HG02852 (cell line): ENCODE data around the gene GZF1.
A peak's percentile ranks its signal among the peaks of the same experiment; 100 is the strongest.
"Not testable (repeated sequence)": the region's sequence is repeated elsewhere in the genome, so short reads cannot be mapped to it uniquely, and the experiment has no call there.

Experiments used
- ATAC-seq: cut with Tn5 transposase; IDR thresholded peaks from one replicate; pipeline ENCODE4 v1.9.1; 2021; ENCODE audit warnings: mild to moderate bottlenecking, moderate library complexity; ENCODE audit not compliant: unreplicated experiment

The GZF1 gene

GRCh38 chr20:23344336-23344735 is 17.6 kb upstream of the GZF1 start:
- ATAC-seq: no peak

DNA sequence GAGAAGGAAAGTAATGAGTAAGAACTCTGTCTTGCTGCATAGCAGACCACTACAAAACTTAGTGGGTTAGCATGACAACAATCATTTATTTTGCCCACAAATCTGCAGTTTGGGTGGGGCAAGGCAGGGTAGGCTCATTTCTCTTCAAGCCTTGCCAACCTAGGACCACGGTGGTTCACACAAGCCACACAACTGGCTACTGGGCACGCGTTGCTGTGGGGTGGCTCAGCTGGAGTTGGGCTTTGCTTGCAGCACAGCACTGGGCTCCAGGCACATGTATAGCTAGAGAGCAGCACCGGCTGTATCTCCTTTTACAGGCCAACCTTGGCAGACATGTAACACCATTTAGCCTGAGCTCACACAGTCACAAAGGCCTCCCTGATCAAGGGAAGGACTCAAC is 16.0 kb upstream of the GZF1 start:
- no peak for ATAC-seq

GRCh38 chr20:23347791-23348190 is 14.2 kb upstream of the GZF1 start:
- no peak for ATAC-seq

GRCh38 chr20:23348510-23348909 is 13.5 kb upstream of the GZF1 start:
- ATAC-seq: not testable (repeated sequence)

- ATAC-seq: peak; percentile 34
Measured at GRCh38 chr20:23349338-23350195, 12.4 kb upstream of the GZF1 start.

GRCh38 chr20:23350196-23350903 is 11.6 kb upstream of the GZF1 start, which contains the start of gene NXT1:
TSS of gene NXT1 (plus strand) at chr20:23350791. CDS start at chr20:23354042, 3,251 bp downstream.
- peak; percentile 80 for ATAC-seq

GRCh38 chr20:23350904-23351838 is 10.8 kb upstream of the GZF1 start:
- ATAC-seq: peak; percentile 23

GRCh38 chr20:23356203-23356602 is 5.8 kb upstream of the GZF1 start:
- ATAC-seq: no peak

DNA sequence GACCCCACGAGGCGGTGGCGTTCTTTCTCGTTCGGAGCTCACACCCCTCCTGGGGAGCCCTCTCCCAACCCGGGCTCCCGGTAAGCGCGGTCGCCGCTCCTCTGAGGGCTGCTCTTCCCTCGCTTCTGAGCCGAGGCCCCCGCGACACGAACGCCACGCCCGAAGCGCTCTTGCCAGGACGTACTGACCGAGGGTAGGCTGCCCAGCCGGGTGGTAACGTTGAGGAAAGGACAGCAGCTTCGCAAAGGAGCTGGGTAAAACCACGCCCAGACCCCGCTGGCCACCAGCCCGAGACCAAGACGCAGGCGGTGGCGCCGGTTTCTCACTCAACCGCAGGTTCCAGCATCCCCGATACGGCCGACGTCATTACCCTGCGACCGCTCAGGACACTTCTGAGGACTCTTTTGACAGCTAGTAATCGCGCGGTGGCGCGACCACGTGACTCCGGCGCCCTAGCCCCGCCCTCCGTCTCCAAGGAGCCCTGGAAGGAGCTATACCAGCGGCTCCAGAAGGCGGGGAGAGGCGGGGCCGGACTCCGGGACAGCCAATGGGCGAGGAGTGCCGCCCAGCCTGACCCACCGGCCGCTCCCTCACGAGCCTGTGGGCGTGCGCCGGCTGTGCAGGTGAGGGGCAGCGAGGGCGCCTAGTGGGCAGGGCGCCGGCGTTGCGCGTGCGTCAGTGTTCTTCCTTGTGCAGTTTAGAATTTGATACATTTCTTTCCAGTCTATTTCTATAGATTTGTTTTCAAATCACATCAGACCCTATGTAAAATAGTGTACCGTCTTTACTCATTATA is 4.0 kb upstream of the GZF1 start:
- ATAC-seq: peak; percentile 63

GRCh38 chr20:23358563-23358906 is 3.4 kb upstream of the GZF1 start:
- no peak for ATAC-seq

- ATAC-seq: no peak
Measured at GRCh38 chr20:23358923-23359593, 2.9 kb upstream of the GZF1 start.

DNA sequence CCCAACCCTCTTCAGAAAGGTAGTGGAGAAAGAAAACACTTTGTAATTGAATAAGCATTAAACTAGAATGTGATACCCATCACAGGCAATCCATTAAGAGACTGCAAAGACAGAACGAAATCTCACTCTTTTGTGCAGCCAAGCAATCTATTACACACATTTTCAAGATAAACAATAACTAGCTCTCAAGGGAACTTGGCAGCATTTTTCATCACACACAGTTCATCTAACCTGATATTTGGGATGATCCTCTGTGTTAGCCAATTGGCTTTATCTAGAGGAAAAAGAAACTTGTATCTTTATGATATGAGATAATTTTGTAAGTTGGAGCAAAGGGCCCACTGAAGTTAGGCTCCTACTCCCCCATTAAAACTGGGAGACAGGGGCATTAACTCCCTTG is 1.5 kb upstream of the GZF1 start:
- ATAC-seq: no peak

GRCh38 chr20:23361119-23361475 is 885 bp upstream of the GZF1 start:
- ATAC-seq: no peak

DNA sequence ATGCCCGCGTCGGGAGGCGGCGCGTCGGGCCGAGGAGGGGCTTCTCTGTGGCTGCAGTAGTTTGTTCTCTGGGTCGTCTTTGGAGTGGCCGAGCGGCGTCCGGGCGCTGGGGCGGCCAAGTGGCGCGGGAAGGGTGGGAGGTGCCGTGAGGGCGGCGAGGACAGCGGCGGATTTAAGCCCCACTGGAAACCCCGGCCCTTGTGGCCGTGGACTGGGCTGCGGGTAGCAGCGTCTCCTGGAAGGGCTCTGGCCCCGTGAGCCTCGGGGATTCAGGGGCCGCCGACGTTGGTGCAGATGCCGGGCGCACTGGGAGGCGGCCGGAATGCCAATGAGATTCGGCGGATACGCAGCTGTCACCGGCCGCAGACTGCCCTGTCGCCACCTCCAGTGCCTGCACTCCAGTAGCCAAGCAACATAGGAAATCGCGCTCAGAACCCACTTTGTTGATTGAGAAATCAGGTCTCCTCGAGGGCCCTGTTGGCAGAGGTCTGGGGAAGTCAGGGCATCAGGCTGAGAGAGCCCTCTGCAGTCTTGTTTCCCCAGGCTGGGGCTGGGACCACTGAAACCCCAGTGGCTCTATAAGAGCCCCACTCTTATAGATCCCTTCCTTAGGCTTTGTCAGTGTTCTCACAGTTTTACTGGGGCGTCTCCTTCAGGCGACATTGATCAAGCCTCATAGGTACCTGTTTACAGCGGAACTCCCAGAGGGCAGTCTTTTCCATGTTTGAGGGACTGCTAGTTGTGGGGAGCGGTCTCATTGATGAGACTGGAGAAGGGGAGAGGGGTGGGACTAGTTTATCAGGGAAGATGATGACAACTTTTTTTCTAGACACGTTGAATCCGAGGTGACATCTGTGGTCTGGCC is 642 bp downstream of the GZF1 start:
- ATAC-seq: peak; percentile 14

DNA sequence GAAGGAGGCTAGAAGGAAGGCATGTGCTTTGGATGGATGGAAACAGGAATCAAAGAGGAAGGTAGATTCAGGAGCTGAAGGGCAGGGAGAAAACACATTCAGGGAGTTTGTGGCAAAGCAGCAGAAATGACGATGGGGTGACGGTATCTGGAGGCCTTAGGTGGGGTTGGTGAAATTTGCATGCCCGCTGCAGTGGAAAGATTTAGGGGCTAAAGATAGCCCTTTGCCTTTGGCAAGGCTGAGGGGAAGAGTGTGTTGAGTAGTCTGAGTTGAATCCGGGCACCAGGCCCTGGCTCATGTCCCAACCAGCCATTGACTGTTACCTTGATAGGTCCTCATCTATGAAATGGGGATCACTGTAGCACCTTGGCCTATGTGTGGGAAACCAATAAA is 1.3 kb downstream of the GZF1 start:
- no peak for ATAC-seq

GRCh38 chr20:23365390-23366165 is 3.6 kb downstream of the GZF1 start:
- ATAC-seq: no peak

- ATAC-seq: no peak
Measured at GRCh38 chr20:23366384-23366783, 4.4 kb downstream of the GZF1 start.

DNA sequence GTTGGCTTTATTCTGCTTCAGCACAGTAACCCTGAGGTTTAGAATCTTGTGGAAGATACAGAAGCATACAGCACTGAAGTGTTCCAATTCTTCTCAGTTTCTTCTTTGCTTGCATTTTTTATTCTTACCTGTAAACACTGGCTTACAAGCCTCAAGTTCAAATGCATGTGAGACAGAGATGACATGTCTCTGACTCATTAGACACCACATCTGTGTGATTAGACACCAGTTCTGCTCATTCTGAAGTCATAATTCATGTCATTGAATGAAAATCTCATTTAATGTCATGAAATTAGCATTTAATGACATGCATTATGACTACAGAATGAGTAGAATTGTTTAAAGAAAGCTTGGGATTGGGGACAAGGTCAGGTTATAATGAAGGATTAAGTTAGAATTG is 5.8 kb downstream of the GZF1 start:
- no peak for ATAC-seq
